Natural killer cell (primary cell): ENCODE results near the gene ZNF775. TPM values are rescaled to one million over a fixed set of nuclear protein-coding genes. Genes with fewer than 3 reads are reported as not detected.

ENCODE experiments used
- ATAC-seq, 3 donors: fragments of 150-1000 bp in 2 of 3; fragments of 200-7000 bp in 1 of 3; cut with Tn5 transposase; 1 replicate in 1 of 3; 2 replicates in 2 of 3; pipeline ENCODE4 v1.10.0; 2021; ENCODE audit warnings: mild to moderate bottlenecking in 2 of 3, moderate library complexity in 2 of 3
- DNase-seq, 2 donors: peaks; one replicate each; pipeline versions ENCODE4 v3.0.0 to v3.0.0-alpha.2; 2013 to 2021; ENCODE audit warnings: mixed read lengths in 1 of 2
- H3K27ac ChIP-seq: one replicate; pipeline ENCODE4 v1.5.1; 2013; ENCODE audit warnings: mild to moderate bottlenecking, low read length
- H3K27me3 ChIP-seq: one replicate; pipeline ENCODE4 v1.6.1; 2013; ENCODE audit warnings: low read length; ENCODE audit not compliant: control insufficient read depth, insufficient read depth
- H3K36me3 ChIP-seq: one replicate; pipeline ENCODE4 v1.6.1; 2013; ENCODE audit warnings: low read length; ENCODE audit not compliant: control insufficient read depth, insufficient read depth
- H3K4me1 ChIP-seq: one replicate; pipeline ENCODE4 v1.6.1; 2013; ENCODE audit warnings: low read length; ENCODE audit not compliant: control insufficient read depth, insufficient read depth
- H3K4me3 ChIP-seq: one replicate; pipeline ENCODE4 v1.5.1; 2013; ENCODE audit warnings: low read length
- H3K9me3 ChIP-seq: one replicate; pipeline ENCODE4 v1.6.1; 2013; ENCODE audit warnings: low read length; ENCODE audit not compliant: control insufficient read depth, insufficient read depth
- H3K27ac Mint-ChIP-seq, 2 donors: one replicate each; pipeline ENCODE4 v1.8.0; 2022; ENCODE audit warnings: mild to moderate bottlenecking in 2 of 2, mixed read lengths in 2 of 2, moderate library complexity in 1 of 2
- H3K27me3 Mint-ChIP-seq, 2 donors: one replicate each; pipeline ENCODE4 v1.8.0; 2022; ENCODE audit warnings: low read depth in 2 of 2, mixed read lengths in 2 of 2
- H3K36me3 Mint-ChIP-seq: one replicate; pipeline ENCODE4 v1.8.0; 2022; ENCODE audit warnings: mixed read lengths
- H3K4me1 Mint-ChIP-seq, 2 donors: one replicate each; pipeline ENCODE4 v1.8.0; 2022; ENCODE audit warnings: mixed read lengths in 2 of 2
- H3K4me3 Mint-ChIP-seq: one replicate; pipeline ENCODE4 v1.8.0; 2022; ENCODE audit warnings: mild to moderate bottlenecking, moderate library complexity, mixed read lengths
- H3K9me3 Mint-ChIP-seq, 2 donors: one replicate each; pipeline ENCODE4 v1.8.0; 2022; ENCODE audit warnings: mixed read lengths in 2 of 2
- CTCF ChIP-seq: fragments of 200-600 bp; IDR thresholded peaks from one replicate; pipeline ENCODE4 v1.8.0; 2022; ENCODE audit warnings: antibody characterized with exemption
- WGBS: methylation state at CpG from one replicate; pipeline ENCODE4 v1.1.7; 2013; ENCODE audit warnings: missing lambda C conversion rate; ENCODE audit not compliant: insufficient coverage; 5-methylcytosine and 5-hydroxymethylcytosine counted together
- intact Hi-C: fragments of 100-400 bp; cut with micrococcal nuclease; formaldehyde crosslinking; loops from one replicate; pipeline ENCODE4 v1.14.2; 2022
- total RNA-seq, 4 donors: library from RNA; stranded (reverse); fragments of 120-200 nt in 1 of 4; gene quantifications; one replicate each; pipeline versions ENCODE4 v1.2.3 to v1.2.4, GENCODE V29; 2013 to 2022

Gene ZNF775
- total RNA-seq, 3 donors from 2014 or later (not counting 1 experiment from before 2014, with no cell fraction given): 1.3 to 2.7 (median 1.6) TPM

- H3K27me3 Mint-ChIP-seq: no peaks in the 10 kb centered on the region
- Histone ChIP-seq H3K36me3 (no peaks in the 10 kb centered on the region), H3K27me3 (no peaks in the 10 kb centered on the region), H3K9me3 (no peaks in the 10 kb centered on the region), H3K4me1 (peaks cover 6% of the 10 kb centered on the region), H3K27ac (no peak overlapping the region), H3K4me3 (no peak overlapping the region)
- H3K4me3 Mint-ChIP-seq: no peak overlapping the region
- 96% methylated on average over 2 of the region's 2 CpGs for WGBS
- H3K36me3 Mint-ChIP-seq: no peaks in the 10 kb centered on the region
- no peak overlapping the region for H3K27ac Mint-ChIP-seq
- TF ChIP-seq CTCF: no peak
- peaks cover under 1% of the 10 kb centered on the region in 2 donors for H3K4me1 Mint-ChIP-seq
- ATAC-seq (no peak), DNase-seq (no peak)
- intact Hi-C loops: no loop called here
- no peaks in the 10 kb centered on the region for H3K9me3 Mint-ChIP-seq
These were observed 19.8 kb downstream of the ZNF775 start for GRCh38 chr7:150398965-150399320.

- H3K4me1 Mint-ChIP-seq: peaks cover 6% of the 10 kb centered on the region in 2 donors
- Histone ChIP-seq H3K4me3 (no peak overlapping the region), H3K36me3 (no peaks in the 10 kb centered on the region), H3K27ac (no peak overlapping the region), H3K27me3 (no peaks in the 10 kb centered on the region), H3K4me1 (peaks cover 12% of the 10 kb centered on the region), H3K9me3 (no peaks in the 10 kb centered on the region)
- WGBS: 91% methylated on average over 15 of the region's 15 CpGs
- H3K4me3 Mint-ChIP-seq: no peak overlapping the region
- H3K36me3 Mint-ChIP-seq: no peaks in the 10 kb centered on the region
- no peak for TF ChIP-seq CTCF
- DNase-seq: no peak
- no peaks in the 10 kb centered on the region for H3K9me3 Mint-ChIP-seq
- H3K27me3 Mint-ChIP-seq: no peaks in the 10 kb centered on the region
- intact Hi-C loops: no loop called here
- no peak overlapping the region for H3K27ac Mint-ChIP-seq
- no peak for ATAC-seq
These were observed 20.4 kb downstream of the ZNF775 start for GRCh38 chr7:150399421-150400007.

GRCh38 chr7:150400008-150400787 is 21.1 kb downstream of the ZNF775 start:
- H3K27me3 ChIP-seq: no peaks in the 10 kb centered on the region
- Mint-ChIP-seq H3K27me3 (no peaks in the 10 kb centered on the region), H3K4me1 (peaks cover 9% of the 10 kb centered on the region in 2 donors), H3K4me3 (no peak overlapping the region), H3K27ac (no peak overlapping the region), H3K9me3 (no peaks in the 10 kb centered on the region), H3K36me3 (no peaks in the 10 kb centered on the region)
- WGBS: 88% methylated on average over 11 of the region's 11 CpGs
- no peaks in the 10 kb centered on the region for H3K9me3 ChIP-seq
- ATAC-seq (no peak), DNase-seq (no peak)
- TF ChIP-seq CTCF: no peak
- intact Hi-C loops: no loop called here
- H3K4me3 ChIP-seq: no peak overlapping the region
- peaks cover 15% of the 10 kb centered on the region for H3K4me1 ChIP-seq
- H3K36me3 ChIP-seq: no peaks in the 10 kb centered on the region
- H3K27ac ChIP-seq: no peak overlapping the region
